GM04503 (cell line): Measurements from ENCODE around the gene INSYN2A.

Experiments used
- DNase-seq: peaks from one replicate; pipeline ENCODE4 v3.0.0-alpha.2; 2012; ENCODE audit warnings: low read depth

The INSYN2A gene

GRCh38 chr10:127195571-127196281, 665 bp downstream of the INSYN2A start:
- no peak for DNase-seq

- DNase-seq = no peak
Measured at GRCh38 chr10:127195041-127195506, 1.3 kb downstream of the INSYN2A start.

DNA sequence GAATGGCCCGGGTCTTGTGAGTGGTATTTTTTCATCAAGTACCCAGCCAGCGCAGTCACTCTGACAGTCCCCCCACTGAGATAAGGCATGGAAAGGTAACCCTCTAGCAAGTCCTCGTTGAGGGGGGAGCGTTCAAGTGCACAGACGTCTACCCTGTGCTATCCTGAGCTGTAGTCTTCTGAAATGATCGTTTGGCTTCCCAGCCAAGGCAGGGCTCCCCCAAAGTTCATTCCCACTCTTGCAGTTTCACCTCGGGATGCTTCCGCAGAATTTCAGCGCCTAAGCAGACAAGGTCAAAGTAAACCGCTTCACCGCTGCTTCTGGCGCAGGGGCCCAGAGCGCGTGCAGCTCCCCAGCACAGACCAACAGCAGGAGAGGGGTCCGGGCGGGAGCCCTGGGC, 1.8 kb downstream of the INSYN2A start:
- no peak for DNase-seq

- DNase-seq = no peak
Measured at GRCh38 chr10:127194111-127194510, 2.3 kb downstream of the INSYN2A start.

- DNase-seq = no peak
Measured at GRCh38 chr10:127193125-127193524, 3.3 kb downstream of the INSYN2A start.

DNA sequence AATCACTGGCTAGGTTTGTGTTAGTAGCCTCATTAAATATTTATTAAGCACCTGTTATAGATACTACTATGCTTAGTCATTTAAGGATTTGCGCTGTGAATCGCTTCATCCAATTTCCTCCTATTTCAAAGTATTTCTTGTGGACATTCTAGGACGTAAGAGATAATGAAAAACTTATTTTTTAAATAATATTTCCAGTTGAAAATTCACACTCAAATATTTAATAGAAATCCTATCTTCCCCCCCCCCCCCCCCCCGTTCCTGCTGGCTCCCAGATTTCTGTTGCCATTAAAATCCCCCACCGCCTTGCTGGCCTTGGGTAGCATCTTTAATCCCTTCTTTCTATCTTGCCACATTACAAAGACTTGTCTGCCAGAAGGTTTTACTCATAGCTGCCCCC, 6.0 kb downstream of the INSYN2A start:
- no peak for DNase-seq

- DNase-seq = no peak
Measured at GRCh38 chr10:127189226-127189625, 7.2 kb downstream of the INSYN2A start.

DNA sequence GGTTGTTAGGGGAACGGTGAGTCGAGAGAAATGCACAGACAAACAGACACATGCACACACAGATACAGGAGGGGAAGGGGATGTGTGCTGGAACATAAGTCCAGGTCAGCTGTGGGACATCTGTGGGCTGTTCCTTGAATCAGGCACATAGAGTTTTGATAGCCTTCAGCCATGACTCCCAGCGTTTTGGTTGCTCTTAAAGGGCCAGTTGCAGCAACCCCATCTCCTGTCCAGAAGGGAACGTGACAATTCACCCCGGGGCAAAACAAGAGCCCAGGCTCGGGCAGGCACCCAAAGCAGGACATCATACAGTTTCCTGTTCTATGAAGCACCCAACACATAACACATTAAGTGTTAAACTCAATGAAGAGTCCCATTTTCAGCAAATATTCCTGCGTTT, 9.6 kb downstream of the INSYN2A start:
- DNase-seq = no peak

DNA sequence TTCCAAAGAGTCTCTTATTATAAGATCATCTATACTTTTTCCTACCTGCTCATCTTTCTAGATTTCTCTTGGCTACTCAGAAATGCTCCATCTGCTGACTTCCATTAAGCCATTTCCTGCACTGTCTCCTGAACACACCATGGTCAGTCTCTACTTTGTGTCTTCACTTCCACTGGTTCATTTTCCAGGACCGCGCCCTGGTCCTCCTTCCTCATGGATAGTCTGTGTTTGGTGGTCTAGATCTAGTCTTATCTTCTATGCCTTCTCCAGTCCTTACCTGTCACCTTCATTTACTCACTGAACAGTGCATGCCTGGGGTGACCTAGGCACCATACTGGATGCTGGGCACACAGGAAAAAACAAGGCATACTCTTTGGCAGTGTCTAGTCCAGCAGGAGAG, 11.8 kb downstream of the INSYN2A start:
- DNase-seq = no peak

GRCh38 chr10:127182161-127182560, 14.2 kb downstream of the INSYN2A start:
- no peak for DNase-seq

DNA sequence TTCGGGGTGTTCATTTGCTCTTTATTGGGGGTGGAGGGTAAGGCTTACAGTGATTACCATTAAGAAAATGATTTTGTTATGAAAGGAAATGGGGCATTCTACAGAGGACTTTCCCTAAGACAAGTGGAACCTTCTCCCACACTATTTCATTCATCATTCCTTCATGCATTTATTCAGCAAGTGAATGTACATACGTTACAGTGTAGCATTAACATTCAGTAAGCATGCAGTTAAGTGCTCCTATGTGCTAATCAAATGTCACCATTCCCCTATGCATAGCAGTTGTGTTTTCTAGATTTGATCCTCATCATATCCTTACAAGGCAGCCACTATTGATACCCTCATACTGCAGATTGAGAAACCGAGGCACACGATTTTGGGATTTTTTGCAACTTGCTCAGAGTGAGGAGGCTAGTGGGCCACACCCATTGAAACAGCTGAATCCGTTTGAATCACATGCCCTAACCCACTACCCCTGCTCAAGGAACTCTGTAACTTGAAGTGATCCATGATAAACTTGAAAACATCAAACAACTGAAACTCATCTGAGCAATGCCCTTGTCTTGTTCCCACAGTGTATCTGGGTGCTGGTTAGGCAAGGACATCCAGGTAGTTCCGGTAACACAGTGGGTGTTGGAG, 16.7 kb downstream of the INSYN2A start:
- DNase-seq = no peak

- no peak for DNase-seq
Measured at GRCh38 chr10:127176649-127177048, 19.7 kb downstream of the INSYN2A start.

DNA sequence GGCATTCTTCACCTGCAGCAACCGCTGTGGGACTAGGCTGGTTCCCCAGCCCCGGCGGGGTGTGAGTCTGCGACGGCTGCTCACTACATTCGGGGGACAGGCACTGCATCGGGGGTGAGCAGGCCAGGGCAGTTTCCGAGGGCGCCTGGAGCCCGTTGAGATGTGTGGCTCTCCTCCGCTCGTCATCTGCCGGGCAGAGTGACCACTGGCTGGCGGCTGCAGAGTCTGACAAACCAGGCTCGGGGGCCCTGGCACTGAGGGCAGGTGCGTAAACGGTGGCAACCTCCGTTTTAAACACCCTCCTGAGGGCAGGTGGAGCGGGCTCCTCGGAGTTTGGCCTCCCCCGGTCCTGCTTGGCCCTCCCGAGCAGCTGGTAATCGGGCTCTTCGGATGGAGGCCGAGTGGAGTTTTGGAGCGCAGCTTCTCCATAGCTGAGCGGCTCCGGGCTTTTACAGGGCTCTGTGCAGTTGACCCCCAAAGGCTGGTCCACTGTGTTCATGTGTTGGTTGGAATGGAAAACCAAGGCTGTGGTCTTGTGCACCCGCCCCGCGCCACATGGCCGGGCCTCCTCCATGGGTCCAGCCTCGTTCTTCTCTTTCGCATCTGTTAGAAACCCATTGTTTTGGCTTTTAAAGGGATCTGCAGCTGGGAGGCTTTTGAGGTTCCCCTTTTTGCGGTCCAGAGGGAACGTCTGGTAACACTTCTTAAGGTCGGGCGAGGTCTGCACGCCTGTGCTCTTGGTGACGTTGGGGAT, 20.9 kb downstream of the INSYN2A start:
- no peak for DNase-seq

GRCh38 chr10:127174866-127175265, 21.5 kb downstream of the INSYN2A start:
- DNase-seq = no peak

- DNase-seq = no peak
Measured at GRCh38 chr10:127168261-127168660, 28.1 kb downstream of the INSYN2A start.

DNA sequence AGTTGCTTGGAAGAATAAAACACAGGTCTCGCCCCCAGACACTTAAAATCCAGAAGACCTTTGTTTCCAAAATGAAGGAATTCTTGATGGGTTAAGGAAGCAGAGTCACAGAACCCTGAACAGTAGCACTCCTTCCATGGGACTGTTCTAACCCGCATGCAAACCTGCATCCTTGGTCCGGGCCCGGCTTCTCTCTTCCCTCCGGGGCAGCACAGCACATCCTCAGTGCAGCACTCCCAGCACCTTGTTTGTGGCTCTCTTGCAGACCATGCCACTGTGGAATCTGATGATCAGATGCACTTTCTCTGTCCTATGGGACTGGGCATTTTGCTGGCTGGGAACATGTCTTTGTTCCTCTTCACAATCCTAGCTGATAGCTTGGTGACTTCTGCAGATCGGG, 33.5 kb downstream of the INSYN2A start:
- DNase-seq = no peak

GRCh38 chr10:127161482-127161881, 34.9 kb downstream of the INSYN2A start:
- no peak for DNase-seq

GRCh38 chr10:127159648-127160245, 36.6 kb downstream of the INSYN2A start:
- DNase-seq = no peak

DNA sequence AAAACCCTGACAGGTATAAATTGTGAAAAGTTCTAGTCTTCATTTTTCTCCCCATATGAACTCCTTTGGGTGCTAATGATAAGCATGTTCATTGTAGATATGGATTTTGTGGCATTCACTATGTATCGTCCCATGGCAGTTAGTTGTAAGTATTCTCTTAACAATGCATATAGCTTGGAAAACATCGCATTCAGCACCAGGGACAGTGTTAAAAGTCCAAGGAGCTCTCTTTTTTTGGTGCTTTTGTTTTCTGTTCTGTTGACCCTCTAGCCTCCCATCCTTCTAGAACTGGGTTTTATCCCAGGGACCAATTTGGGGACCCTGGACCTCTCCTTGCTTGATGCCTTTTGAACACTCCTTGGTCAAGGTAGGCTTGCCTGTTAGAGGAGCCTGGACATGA, 37.7 kb downstream of the INSYN2A start:
- DNase-seq = no peak

GRCh38 chr10:127157506-127158200, 38.7 kb downstream of the INSYN2A start:
- DNase-seq = no peak

GRCh38 chr10:127157089-127157488, 39.3 kb downstream of the INSYN2A start:
- DNase-seq = no peak
